Peyer's patch (tissue), 4 donors: ENCODE measurements around the gene KRTAP4-11.

Experiments
- POLR2A ChIP-seq, 2 donors: fragments of 450-650 bp; IDR thresholded peaks; one replicate each; pipeline ENCODE4 v1.5.1; 2017; ENCODE audit warnings: antibody characterized with exemption in 2 of 2, mild to moderate bottlenecking in 2 of 2, moderate library complexity in 2 of 2
- TF ChIP-seq, protein P1 (sequence below), 6 experiments: fragments of 450-650 bp in 4 of 6; fragments of 200-600 bp in 2 of 6; sonication (generic) in 1 of 6; IDR thresholded peaks; one replicate each; pipeline ENCODE4 v1.5.1; 2017 to 2019; ENCODE audit warnings: antibody characterized with exemption in 6 of 6, mild to moderate bottlenecking in 3 of 6, moderate library complexity in 1 of 6

DNA sequence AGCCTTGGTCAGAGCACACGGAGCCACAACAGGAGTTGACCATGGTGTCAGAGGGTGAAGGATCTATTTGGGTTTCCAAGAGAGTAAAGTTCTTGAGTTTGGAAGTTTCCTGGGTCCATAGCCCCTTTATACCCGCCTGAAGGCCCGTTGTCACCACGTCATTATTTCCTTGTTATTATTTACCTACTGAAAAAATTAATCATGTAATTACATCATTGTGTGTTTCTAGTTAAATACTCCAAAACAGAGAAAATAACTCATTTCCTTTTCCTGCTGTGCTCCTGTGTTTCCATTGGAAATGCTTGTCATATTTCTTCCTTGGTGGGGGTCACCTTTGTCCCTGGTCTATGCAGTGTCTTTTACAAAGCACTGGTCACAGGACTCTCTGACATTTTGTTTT is 20.1 kb downstream of the KRTAP4-11 start, which contains the start of gene KRTAP4-8:
- TF ChIP-seq, protein P1, sequence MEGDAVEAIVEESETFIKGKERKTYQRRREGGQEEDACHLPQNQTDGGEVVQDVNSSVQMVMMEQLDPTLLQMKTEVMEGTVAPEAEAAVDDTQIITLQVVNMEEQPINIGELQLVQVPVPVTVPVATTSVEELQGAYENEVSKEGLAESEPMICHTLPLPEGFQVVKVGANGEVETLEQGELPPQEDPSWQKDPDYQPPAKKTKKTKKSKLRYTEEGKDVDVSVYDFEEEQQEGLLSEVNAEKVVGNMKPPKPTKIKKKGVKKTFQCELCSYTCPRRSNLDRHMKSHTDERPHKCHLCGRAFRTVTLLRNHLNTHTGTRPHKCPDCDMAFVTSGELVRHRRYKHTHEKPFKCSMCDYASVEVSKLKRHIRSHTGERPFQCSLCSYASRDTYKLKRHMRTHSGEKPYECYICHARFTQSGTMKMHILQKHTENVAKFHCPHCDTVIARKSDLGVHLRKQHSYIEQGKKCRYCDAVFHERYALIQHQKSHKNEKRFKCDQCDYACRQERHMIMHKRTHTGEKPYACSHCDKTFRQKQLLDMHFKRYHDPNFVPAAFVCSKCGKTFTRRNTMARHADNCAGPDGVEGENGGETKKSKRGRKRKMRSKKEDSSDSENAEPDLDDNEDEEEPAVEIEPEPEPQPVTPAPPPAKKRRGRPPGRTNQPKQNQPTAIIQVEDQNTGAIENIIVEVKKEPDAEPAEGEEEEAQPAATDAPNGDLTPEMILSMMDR (IDR thresholded peaks at IDR 0.05), result no peak
- no peak for TF ChIP-seq POLR2A (IDR thresholded peaks at IDR 0.05)
